Vagina (tissue), 2 donors: ENCODE measurements around the gene SIRT3. TPM values are rescaled to one million over a fixed set of nuclear protein-coding genes. Genes with fewer than 3 reads are reported as not detected.
A peak's percentile ranks its signal among the peaks of the same experiment; 100 is the strongest.

Source experiments
- DNase-seq, 2 donors: peaks; one replicate each; pipeline ENCODE4 v3.0.0-alpha.2; 2017; ENCODE audit errors: extremely low spot score in 2 of 2
- H3K27ac ChIP-seq: fragments of 200-600 bp; sonication (generic); one replicate; pipeline ENCODE4 v1.5.1; 2019
- H3K27me3 ChIP-seq: fragments of 200-600 bp; sonication (generic); one replicate; pipeline ENCODE4 v1.5.1; 2019
- H3K36me3 ChIP-seq, 2 donors: fragments of 200-600 bp; sonication (generic); one replicate each; pipeline ENCODE4 v1.5.1; 2017 to 2019
- H3K4me1 ChIP-seq: fragments of 200-600 bp; sonication (generic); one replicate; pipeline ENCODE4 v1.5.1; 2019
- H3K4me3 ChIP-seq, 2 donors: fragments of 200-600 bp; sonication (generic); 1 replicate in 1 of 2; 2 replicates in 1 of 2; pipeline ENCODE4 v1.5.1; 2016 to 2019
- H3K9me3 ChIP-seq: fragments of 200-600 bp; sonication (generic); one replicate; pipeline ENCODE4 v1.5.1; 2019
- CTCF ChIP-seq, 3 experiments: fragments of 450-650 bp in 2 of 3; fragments of 200-600 bp in 1 of 3; sonication (generic) in 1 of 3; IDR thresholded peaks; one replicate each; pipeline ENCODE4 v1.5.1; 2017 to 2019; ENCODE audit warnings: antibody characterized with exemption in 3 of 3, mild to moderate bottlenecking in 2 of 3, moderate library complexity in 2 of 3
- POLR2A ChIP-seq, 2 donors: fragments of 450-650 bp; IDR thresholded peaks; one replicate each; pipeline ENCODE4 v1.6.1; 2017; ENCODE audit warnings: antibody characterized with exemption in 2 of 2, mild to moderate bottlenecking in 2 of 2, moderate library complexity in 2 of 2
- POLR2AphosphoS5 ChIP-seq, 2 donors: sonication (generic); formaldehyde crosslinking; IDR thresholded peaks; one replicate each; pipeline ENCODE4 v1.9.0; 2017; ENCODE audit warnings: antibody characterized with exemption in 2 of 2, mild to moderate bottlenecking in 2 of 2, low read depth in 1 of 2; ENCODE audit not compliant: insufficient read depth in 1 of 2
- intact Hi-C: fragments of 100-400 bp; cut with DNase I; formaldehyde crosslinking; loops from one replicate; pipeline ENCODE4 v1.15.1; 2023
- total RNA-seq: library from RNA; depleted of rRNA; stranded (reverse); fragments of >200 nt; gene quantifications from one replicate; pipeline ENCODE4 v1.2.3, GENCODE V29; 2016

The SIRT3 gene
- total RNA-seq, 1 donor from 2014 or later = 5.6 TPM

- Histone ChIP-seq H3K27ac (no peak overlapping the region), H3K4me1 (peaks cover 39% of the 10 kb centered on the region), H3K9me3 (no peaks in the 10 kb centered on the region), H3K36me3 (peaks cover 0 to 29% of the 10 kb centered on the region in 2 donors), H3K4me3 (no peak overlapping the region), H3K27me3 (no peaks in the 10 kb centered on the region)
- peak in 1 of 2 donors; percentile 83 for DNase-seq
- TF ChIP-seq POLR2AphosphoS5 (IDR thresholded peaks at IDR 0.05; ENCODE audit: insufficient read depth in 1 of 2, low read depth in 1 of 2) (no peak), POLR2A (IDR thresholded peaks at IDR 0.05) (no peak), CTCF (IDR thresholded peaks at IDR 0.05) (no peak)
- intact Hi-C loops = loop anchor here (5.0 kb wide), 1 partner anchor 163 kb away; the partner anchor contains the start of gene B4GALNT4
Measured at GRCh38 chr11:203945-204586, 32.1 kb downstream of the SIRT3 start.

DNA sequence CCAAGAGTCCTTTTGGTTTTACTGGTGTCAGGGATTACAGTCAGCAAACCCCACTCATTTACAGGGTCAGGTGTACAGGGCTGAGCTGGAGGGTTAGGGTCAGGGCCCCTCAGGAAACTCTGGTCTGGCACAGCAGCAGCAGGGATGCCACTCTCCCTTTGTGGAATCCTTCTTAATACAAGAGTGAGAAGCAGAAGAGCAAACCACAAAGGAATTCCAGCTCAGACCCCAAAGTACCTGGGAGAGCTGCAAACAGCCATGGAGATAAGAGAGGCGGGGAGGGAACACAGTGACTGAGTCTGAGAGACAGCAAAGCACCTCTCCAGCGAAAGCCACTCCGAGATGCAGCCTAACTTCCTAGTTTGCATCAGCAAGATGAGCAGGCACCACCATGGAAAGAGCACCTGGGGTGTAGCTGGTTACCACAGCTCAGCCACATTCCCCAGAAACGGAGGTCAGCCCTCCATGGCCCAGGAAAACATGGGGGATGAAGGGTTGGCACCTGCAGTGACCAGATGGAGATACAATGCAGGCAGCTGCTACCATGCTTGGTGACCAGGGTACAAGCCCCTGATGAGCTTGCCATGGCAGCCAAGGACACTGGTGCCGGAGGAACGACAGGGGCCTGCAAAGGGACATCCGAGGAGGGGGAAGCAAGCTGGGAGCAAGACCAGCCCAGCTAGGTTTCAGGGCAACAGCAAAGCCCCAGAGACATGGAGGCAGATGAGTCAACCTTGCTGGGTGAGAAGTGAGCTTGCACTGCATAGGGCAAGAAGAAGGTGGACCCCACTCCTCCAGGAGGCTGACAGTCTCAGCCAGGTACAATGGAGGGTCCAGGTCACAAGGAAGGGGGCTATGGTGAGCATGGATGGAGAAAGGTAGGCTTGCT lies 32.8 kb downstream of the SIRT3 start:
- Histone ChIP-seq H3K27ac (no peak overlapping the region), H3K36me3 (peaks cover 0 to 29% of the 10 kb centered on the region in 2 donors), H3K27me3 (no peaks in the 10 kb centered on the region), H3K4me3 (no peak overlapping the region), H3K9me3 (no peaks in the 10 kb centered on the region), H3K4me1 (peaks cover 38% of the 10 kb centered on the region)
- DNase-seq = peak in 1 of 2 donors; percentile 84
- intact Hi-C loops = loop anchor here (5.0 kb wide), 1 partner anchor 164 kb away; the partner anchor contains the start of gene B4GALNT4
- TF ChIP-seq CTCF (IDR thresholded peaks at IDR 0.05) (no peak), POLR2AphosphoS5 (IDR thresholded peaks at IDR 0.05; ENCODE audit: insufficient read depth in 1 of 2, low read depth in 1 of 2) (no peak), POLR2A (IDR thresholded peaks at IDR 0.05) (no peak)

DNA sequence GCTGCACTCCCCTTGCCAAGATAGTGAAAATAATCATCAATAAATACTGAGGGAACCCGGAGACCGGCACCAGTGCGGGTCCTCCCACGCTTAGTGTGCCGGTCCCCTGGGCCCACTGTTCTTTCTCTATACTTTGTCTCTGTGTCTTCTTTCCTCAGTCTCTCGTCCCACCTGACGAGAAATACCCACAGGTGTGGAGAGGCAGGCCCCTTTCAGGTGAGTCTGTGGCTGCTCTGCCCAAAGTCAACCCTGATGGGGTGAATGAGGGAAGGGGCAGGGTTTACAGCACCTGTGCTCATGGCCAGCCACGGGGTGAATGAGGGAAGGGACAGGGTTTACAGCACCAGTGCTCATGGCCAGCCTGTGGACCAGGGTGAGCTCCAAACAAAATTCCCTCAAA lies 33.7 kb downstream of the SIRT3 start:
- Histone ChIP-seq H3K36me3 (peaks cover 0 to 29% of the 10 kb centered on the region in 2 donors), H3K4me3 (no peak overlapping the region), H3K4me1 (peaks cover 38% of the 10 kb centered on the region), H3K9me3 (no peaks in the 10 kb centered on the region), H3K27me3 (no peaks in the 10 kb centered on the region), H3K27ac (no peak overlapping the region)
- intact Hi-C loops = loop anchor here (5.0 kb wide), 1 partner anchor 165 kb away; the partner anchor contains the start of gene B4GALNT4
- TF ChIP-seq POLR2A (IDR thresholded peaks at IDR 0.05) = no peak
- no peak for TF ChIP-seq CTCF (IDR thresholded peaks at IDR 0.05)
- TF ChIP-seq POLR2AphosphoS5 (IDR thresholded peaks at IDR 0.05; ENCODE audit: insufficient read depth in 1 of 2, low read depth in 1 of 2) = no peak
- peak in 1 of 2 donors; percentile 70 for DNase-seq

DNA sequence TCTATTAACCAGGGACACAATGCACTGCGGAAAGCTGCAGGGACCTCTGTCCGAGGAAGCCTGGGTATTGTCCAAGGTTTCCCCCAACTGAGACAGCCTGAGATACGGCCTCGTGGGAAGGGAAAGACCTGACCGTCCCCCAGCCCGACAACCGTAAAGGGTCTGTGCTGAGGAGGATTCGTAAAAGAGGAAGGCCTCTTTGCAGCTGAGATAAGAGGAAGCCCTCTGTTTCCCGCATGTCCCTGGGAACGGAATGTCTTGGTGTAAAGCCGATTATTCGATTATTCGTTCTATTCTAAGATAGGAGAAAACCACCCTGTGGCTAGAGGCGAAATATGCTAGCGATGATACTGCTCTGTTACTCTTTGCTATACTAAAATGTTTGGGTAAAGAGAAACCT lies 34.2 kb downstream of the SIRT3 start:
- Histone ChIP-seq H3K4me3 (no peak overlapping the region), H3K27ac (no peak overlapping the region), H3K27me3 (no peaks in the 10 kb centered on the region), H3K4me1 (peaks cover 38% of the 10 kb centered on the region), H3K36me3 (peaks cover 0 to 29% of the 10 kb centered on the region in 2 donors), H3K9me3 (no peaks in the 10 kb centered on the region)
- intact Hi-C loops = loop anchor here (5.0 kb wide), 1 partner anchor 165 kb away; the partner anchor contains the start of gene B4GALNT4
- no peak for DNase-seq
- TF ChIP-seq POLR2AphosphoS5 (IDR thresholded peaks at IDR 0.05; ENCODE audit: insufficient read depth in 1 of 2, low read depth in 1 of 2) (no peak), CTCF (IDR thresholded peaks at IDR 0.05) (no peak), POLR2A (IDR thresholded peaks at IDR 0.05) (no peak)
